Activated CD4-positive, alpha-beta T cell treated with anti-CD3 and anti-CD28 coated beads, Interleukin-10, Interleukin-2, amounts not matched to agents 100 ng/mL and 50 ng/mL, durations not matched to agents 16 hours and 8 hours (primary cell): ENCODE measurements around the gene PUS10.
A peak's percentile ranks its signal among the peaks of the same experiment; 100 is the strongest.
"Not testable (repeated sequence)": the region's sequence is repeated elsewhere in the genome, so short reads cannot be mapped to it uniquely, and the experiment has no call there.

Experiments
- DNase-seq: peaks from one replicate; pipeline ENCODE4 v3.0.0-alpha.2; 2020

The PUS10 gene

GRCh38 chr2:61017556-61018317, at the start of gene PUS10, which contains the start of gene PEX13:
Gene PUS10, minus strand, starts transcription at chr2:61018255. Its CDS starts 6,365 bp downstream, at chr2:61011890.
Gene PEX13, plus strand, starts transcription at chr2:61017720. Its CDS starts 40 bp downstream, at chr2:61017760.
- DNase-seq, result peak; percentile 83

- peak; percentile 89 for DNase-seq
Observed at GRCh38 chr2:61065714-61066709, 48.0 kb upstream of the PUS10 start, which contains the start of gene SANBR. Gene SANBR, plus strand, starts transcription at chr2:61065871. Its CDS starts 4,480 bp downstream, at chr2:61070351.

- no peak for DNase-seq
Observed at GRCh38 chr2:61059382-61059781, 41.3 kb upstream of the PUS10 start.

GRCh38 chr2:61057562-61057961, 39.5 kb upstream of the PUS10 start:
- no peak for DNase-seq

DNA sequence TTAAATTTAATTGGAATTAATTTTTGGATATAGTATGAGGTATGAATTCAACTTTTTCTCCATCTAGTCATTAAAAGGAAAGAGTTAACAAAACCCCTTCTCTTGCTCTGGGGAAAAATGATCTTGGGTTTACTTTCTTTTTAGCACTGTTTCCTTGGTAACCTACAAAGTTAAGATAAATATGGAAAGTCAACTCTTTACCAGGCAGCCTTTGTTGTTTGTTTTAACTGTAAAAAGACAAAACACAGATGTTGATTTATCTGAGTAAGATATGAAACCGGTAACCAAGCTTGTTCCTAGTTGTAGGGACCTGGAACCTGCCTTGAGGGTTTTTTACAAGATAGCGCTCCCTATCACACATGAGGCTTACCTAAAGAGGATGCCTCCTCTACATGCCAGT, 37.5 kb upstream of the PUS10 start:
- DNase-seq, result peak; percentile 3

DNA sequence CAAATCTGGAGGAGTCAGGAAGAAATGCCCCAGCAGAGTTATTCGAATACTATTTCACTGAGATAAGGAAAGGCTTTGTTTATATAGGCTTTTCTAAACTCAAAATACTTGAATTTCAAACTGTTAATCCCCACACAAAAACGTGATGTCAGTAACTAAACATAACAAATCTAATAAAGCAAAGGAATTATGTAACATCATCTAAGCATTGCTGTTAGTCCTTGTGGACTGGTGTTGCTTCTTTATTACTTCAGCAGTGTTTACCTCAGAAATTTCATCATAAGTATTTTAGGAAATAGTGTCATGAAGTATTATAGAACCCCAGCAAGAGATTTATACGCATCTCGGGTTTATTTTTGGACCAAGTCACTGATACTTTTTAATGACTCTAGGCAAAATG, 27.9 kb upstream of the PUS10 start:
- DNase-seq, result no peak

DNA sequence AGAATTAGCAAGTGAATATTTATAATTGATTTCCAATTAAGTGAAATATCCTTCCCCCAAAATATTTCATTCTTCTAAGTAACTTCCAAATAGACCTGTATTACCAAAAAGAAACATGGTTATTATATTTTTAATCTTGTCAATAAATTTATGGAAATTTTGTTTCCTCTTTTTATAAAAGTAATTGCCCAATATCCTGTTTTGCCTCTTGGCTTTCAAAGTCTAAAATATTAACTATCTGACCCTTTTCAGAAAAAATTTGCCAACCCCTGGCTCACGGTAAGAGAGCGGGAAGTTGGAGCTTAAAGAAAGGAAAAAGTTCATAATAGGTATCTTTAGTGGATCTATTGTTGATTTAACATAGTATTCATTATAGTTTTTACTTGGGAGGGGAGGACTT, 27.2 kb upstream of the PUS10 start:
- DNase-seq, result no peak

DNA sequence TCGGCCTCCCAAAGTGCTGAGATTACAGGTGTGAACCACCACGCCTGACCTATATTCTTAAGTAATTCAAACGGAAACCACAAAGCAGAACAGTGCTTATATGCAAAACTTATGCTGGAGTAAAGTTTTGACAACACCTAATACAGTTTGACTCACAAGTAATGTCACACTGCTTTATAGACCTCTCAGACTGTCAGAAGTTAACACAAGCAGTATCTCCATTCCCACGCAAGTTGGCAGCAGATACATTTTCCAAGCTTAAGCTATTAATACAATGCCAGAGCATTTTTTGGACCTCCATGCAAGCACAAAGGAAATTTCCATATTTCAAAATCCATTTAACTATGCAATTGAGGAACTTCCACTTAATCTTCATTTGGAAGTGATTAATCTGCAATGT, 26.6 kb upstream of the PUS10 start:
- peak; percentile 28 for DNase-seq

DNA sequence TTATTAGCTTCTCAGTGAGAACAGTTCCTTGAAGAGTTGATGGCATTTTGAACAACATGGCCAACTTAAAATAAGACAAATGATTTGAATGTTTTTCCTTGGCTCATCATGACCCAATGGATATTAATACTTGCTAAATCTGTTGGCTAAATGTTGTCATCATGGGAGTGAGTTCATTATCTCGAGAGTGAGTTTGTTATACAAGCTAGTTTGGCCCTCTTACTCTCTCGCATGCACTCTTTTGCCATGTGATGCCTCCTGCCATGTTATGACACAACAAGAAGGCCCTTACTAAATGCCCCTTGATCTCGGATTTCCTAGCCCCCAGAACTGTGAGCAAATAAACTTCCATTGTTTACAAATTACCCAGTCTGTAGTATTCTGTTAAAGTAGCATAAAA, 24.8 kb upstream of the PUS10 start:
- no peak for DNase-seq

GRCh38 chr2:61036643-61037042, 18.6 kb upstream of the PUS10 start:
- not testable (repeated sequence) for DNase-seq

GRCh38 chr2:61034592-61034991, 16.5 kb upstream of the PUS10 start:
- DNase-seq, result not testable (repeated sequence)

- DNase-seq, result no peak
Observed at GRCh38 chr2:61029533-61029932, 11.5 kb upstream of the PUS10 start.

- DNase-seq, result no peak
Observed at GRCh38 chr2:61023670-61024069, 5.6 kb upstream of the PUS10 start.

DNA sequence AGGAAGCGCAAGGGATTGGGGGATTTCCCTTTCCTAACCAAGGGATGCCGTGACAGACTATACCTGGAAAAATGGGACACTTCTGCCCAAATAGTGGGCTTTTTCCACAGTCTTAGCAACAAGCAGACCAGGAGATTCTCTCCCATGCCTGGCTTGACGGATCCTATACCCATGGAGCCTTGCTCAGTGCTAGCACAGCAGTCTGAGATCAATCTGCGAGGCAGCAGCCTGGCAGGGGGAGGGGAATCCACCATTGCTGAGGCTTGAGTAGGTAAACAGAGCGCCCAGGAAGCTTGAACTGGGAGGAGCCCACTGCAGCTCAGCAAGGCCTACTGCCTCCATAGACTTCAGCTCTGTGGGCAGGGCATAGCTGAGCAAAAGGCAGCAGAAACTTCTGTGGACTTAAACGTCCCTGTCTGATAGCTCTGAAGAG, 3.2 kb upstream of the PUS10 start:
- no peak for DNase-seq

GRCh38 chr2:61018798-61019197, 743 bp upstream of the PUS10 start:
- no peak for DNase-seq

DNA sequence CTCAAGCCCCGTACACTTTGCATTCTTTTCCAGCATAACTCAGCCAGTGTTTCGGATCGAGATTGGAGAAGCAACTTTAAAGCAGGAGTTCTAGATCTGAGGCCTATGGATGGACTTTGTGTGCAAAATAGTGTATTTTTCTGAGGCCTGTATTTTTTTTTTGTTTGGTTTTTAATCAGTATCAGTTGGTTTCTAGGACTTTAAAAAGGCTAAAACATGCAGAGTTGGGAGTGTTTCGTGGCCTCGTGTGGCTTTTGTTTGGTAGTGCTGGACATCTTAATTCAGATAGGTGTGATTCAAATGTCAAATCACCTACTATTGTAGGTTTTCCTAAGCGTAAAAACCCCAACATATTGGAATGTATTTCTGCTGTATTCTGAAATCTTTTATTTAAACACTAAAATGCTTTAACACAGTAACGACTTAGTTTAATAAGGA, 282 bp upstream of the PUS10 start:
- peak; percentile 11 for DNase-seq

DNA sequence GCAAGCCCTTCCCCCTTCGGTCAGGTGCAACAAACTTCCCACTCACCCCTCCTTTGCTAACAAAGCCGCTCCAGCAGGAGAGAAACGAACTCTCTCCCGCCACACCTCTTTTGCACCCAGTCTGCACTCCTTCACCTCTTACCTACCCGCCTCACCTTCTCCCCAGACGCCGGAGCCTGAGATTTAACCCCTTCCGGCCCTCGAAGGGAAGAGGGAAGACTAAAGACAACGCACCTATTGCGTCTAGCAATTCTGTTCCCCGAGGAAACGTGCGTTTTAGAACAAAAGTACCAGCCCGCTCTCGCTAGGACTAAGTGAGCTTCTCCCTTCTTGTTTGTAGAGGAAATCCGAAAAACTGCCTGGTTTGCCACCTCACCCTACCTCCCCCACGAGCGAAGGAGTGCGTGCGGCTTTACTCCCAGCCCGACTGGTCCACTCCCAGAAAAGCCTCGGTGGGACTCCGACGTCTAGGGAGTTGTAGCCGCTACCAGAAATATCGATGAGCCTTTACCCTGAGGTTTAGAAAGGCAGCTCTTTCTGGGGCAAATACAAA, 976 bp downstream of the PUS10 start:
- peak; percentile 84 for DNase-seq

GRCh38 chr2:61016392-61017002, 1.6 kb downstream of the PUS10 start:
- peak; percentile 58 for DNase-seq

GRCh38 chr2:61015976-61016375, 2.1 kb downstream of the PUS10 start:
- DNase-seq, result no peak

GRCh38 chr2:61014763-61015162, 3.3 kb downstream of the PUS10 start:
- DNase-seq, result no peak

- DNase-seq, result no peak
Observed at GRCh38 chr2:61013382-61013781, 4.7 kb downstream of the PUS10 start.

DNA sequence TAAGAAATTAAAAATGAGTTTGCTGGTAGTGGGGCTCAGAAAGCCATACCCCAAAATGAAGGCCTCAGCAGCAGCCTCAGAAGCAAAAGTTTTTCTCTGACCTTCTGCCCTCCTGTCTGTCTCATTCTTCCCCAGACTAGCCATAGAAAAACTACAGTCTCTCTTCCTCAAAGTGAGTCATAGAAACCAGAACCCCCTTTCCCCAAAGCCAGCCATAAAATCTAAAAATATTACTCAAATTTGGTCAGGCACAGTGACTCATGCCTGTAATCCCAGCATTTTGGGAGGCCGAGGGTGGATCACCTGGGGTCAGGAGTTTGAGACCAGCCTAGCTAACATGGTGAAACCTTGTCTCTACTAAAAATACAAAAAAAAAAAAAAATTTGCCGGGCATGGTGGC, 5.8 kb downstream of the PUS10 start:
- peak; percentile 50 for DNase-seq

GRCh38 chr2:61011678-61012077, 6.4 kb downstream of the PUS10 start:
- no peak for DNase-seq
